BE2C (cell line): ENCODE measurements around the gene AGBL4.

Source experiments
- DNase-seq: peaks from one replicate; pipeline ENCODE4 v3.0.0-alpha.2; 2020
- H3K27me3 ChIP-seq: fragments of 250-450 bp; sonication (Bioruptor Pico); 2 replicates; pipeline ENCODE4 v1.5.1; 2020; ENCODE audit warnings: mild to moderate bottlenecking
- H3K36me3 ChIP-seq: fragments of 250-450 bp; sonication (Bioruptor Pico); 2 replicates; pipeline ENCODE4 v1.5.1; 2020; ENCODE audit warnings: mild to moderate bottlenecking
- H3K4me1 ChIP-seq: fragments of 250-450 bp; sonication (Bioruptor Pico); 2 replicates; pipeline ENCODE4 v1.5.1; 2020
- H3K4me3 ChIP-seq: 2 replicates; pipeline ENCODE4 v1.5.1; 2011; ENCODE audit warnings: low read depth, low read length
- H3K9me3 ChIP-seq: fragments of 250-450 bp; sonication (Bioruptor Pico); 2 replicates; pipeline ENCODE4 v1.5.1; 2020
- TF ChIP-seq, protein P1 (sequence below): IDR thresholded peaks from 2 replicates; pipeline ENCODE4 v1.5.1; 2012; ENCODE audit warnings: mild to moderate bottlenecking, low read depth, low read length

Gene AGBL4

DNA sequence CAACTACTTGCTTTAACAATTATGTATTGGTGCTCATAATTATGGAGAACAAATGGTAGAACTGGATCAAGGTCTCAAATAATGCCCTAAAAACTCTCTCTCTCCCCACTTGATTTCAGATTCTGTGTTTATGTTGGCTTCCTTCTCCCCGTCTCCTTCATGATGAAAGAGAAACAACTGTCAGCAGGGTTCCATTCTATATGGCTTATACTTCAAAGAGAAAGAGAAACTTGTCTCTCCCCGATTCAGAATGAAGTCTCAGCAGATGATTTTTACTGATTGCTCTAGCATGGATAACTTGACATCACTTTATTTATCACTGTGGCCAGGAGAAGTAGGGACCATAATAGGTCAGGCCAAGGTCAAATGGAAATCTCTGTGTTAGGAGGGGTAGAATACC is 575.6 kb downstream of the AGBL4 start:
- no peak overlapping the region for H3K4me3 ChIP-seq
- H3K9me3 ChIP-seq = no peaks in the 10 kb centered on the region

DNA sequence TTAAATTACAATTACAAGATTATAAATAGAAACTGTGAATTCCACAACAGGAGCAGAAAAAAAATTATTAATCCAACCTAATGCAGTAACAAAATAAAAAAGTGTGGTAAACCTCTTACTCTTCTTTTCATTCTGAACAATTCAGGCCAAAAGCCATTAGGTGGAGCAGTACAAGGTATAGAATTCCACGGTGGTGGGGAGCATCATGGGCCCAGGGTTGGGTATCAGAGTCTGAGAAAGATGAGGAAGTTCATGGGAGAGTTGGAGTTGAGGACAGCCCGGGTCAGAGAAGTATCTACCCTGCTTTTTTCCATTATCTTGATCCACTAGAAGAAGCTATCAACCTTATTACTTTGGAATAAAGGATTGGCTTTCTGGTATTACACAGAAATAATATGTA is 586.9 kb downstream of the AGBL4 start:
- no peak for DNase-seq
- TF ChIP-seq, protein P1, sequence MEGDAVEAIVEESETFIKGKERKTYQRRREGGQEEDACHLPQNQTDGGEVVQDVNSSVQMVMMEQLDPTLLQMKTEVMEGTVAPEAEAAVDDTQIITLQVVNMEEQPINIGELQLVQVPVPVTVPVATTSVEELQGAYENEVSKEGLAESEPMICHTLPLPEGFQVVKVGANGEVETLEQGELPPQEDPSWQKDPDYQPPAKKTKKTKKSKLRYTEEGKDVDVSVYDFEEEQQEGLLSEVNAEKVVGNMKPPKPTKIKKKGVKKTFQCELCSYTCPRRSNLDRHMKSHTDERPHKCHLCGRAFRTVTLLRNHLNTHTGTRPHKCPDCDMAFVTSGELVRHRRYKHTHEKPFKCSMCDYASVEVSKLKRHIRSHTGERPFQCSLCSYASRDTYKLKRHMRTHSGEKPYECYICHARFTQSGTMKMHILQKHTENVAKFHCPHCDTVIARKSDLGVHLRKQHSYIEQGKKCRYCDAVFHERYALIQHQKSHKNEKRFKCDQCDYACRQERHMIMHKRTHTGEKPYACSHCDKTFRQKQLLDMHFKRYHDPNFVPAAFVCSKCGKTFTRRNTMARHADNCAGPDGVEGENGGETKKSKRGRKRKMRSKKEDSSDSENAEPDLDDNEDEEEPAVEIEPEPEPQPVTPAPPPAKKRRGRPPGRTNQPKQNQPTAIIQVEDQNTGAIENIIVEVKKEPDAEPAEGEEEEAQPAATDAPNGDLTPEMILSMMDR = no peak
- Histone ChIP-seq H3K36me3 (no peaks in the 10 kb centered on the region), H3K9me3 (no peaks in the 10 kb centered on the region), H3K4me1 (no peaks in the 10 kb centered on the region), H3K4me3 (no peak overlapping the region), H3K27me3 (no peaks in the 10 kb centered on the region)

More for the DNA sequence above, 575.6 kb downstream of the AGBL4 start:
- no peaks in the 10 kb centered on the region for H3K36me3 ChIP-seq
- no peaks in the 10 kb centered on the region for H3K27me3 ChIP-seq
- DNase-seq = no peak
- TF ChIP-seq, protein P1 = no peak
- no peaks in the 10 kb centered on the region for H3K4me1 ChIP-seq

DNA sequence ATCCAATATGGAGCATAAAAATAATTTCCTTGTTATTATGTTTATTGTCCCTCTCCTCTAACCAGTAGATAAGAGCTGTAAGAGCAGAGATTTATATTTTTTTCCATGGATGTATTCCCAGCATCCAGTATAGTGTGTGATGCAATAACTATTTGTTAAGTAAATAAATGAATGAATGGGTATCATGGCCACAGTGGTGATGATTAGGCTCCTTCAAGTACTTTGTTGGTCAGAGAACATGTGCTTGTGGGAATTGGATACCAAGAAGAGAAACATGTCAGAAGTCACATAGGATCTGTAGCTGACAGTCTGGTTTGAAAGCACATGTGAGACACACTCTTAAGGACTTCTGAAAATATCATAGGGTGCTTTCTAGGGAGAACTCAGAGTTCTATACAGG is 588.5 kb downstream of the AGBL4 start:
- H3K9me3 ChIP-seq = no peaks in the 10 kb centered on the region

DNA sequence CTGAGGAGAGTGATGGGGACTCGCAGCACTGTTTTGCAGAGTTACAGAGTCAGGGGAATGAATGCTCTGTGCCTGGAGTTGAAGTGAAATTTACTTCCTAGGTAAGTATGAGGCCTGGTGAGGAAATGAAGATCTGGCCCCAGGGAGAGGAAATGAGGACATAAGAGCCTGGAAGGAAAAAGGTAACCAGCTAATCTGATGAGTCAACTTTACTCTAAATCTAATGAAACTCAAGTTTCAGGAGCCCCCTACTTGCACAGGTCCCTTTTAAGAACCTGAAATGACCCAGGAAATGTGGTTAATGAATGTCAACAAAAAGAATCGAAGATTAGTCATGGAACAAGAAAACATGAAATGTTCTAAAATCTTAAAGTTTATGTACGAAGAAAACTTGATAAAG is 599.0 kb downstream of the AGBL4 start:
- no peaks in the 10 kb centered on the region for H3K36me3 ChIP-seq
- H3K27me3 ChIP-seq = no peaks in the 10 kb centered on the region
- H3K4me1 ChIP-seq = no peaks in the 10 kb centered on the region
- H3K4me3 ChIP-seq = no peak overlapping the region
- no peaks in the 10 kb centered on the region for H3K9me3 ChIP-seq
- DNase-seq = no peak
- TF ChIP-seq, protein P1 = no peak

More for the DNA sequence above, 588.5 kb downstream of the AGBL4 start:
- DNase-seq = no peak
- H3K36me3 ChIP-seq = no peaks in the 10 kb centered on the region
- no peak overlapping the region for H3K4me3 ChIP-seq
- H3K4me1 ChIP-seq = no peaks in the 10 kb centered on the region
- H3K27me3 ChIP-seq = no peaks in the 10 kb centered on the region
- TF ChIP-seq, protein P1 = no peak

DNA sequence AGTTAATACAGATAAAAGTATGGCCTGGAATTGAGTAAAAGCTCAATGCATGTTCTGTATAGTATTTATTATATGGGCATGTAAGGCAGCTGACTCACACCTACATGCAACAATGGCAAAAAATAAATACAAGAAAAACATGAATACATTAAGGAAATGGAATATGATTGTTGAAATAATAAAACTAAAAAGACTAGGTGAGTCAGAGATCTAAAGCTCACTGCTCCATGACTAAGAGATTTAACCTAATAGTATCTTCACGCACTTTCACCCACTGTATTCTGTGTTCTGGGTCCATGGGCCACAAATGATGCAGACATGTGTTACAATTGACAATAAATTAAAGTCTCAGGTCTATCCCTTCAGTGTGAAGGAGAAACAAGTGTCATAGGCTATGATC is 607.0 kb downstream of the AGBL4 start:
- Histone ChIP-seq H3K27me3 (no peaks in the 10 kb centered on the region), H3K36me3 (no peaks in the 10 kb centered on the region), H3K9me3 (no peaks in the 10 kb centered on the region), H3K4me1 (no peaks in the 10 kb centered on the region), H3K4me3 (no peak overlapping the region)
- TF ChIP-seq, protein P1 = no peak
- no peak for DNase-seq

DNA sequence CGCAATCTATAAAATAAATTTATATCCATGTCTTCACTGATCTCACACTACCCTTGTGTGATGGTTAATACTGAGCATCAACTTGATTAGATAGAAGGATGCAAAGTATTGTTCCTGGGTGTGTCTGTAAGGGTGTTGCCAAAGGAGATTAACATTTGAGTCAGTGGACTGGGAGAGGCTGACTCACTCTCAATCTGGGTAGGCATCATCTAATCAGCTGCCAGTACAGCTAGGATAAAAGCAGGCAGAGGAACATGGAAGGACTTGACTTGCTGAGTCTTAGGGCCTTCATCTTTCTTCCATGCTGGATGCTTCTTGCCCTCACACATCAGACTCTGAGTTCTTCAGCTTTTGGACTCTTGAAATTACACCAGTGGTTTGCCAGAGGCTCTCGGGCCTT is 615.4 kb downstream of the AGBL4 start:
- DNase-seq = no peak
- Histone ChIP-seq H3K36me3 (no peaks in the 10 kb centered on the region), H3K4me3 (no peak overlapping the region), H3K9me3 (no peaks in the 10 kb centered on the region), H3K27me3 (no peaks in the 10 kb centered on the region), H3K4me1 (no peaks in the 10 kb centered on the region)
- TF ChIP-seq, protein P1 = no peak
